OCI-LY1 (cell line): Measurements from ENCODE around the gene CSMD2.

Experiments
- H2AFZ ChIP-seq: fragments of 200-600 bp; sonication (generic), shearing (Covaris generic); 2 replicates; pipeline ENCODE4 v1.6.0; 2014; ENCODE audit warnings: antibody characterized with exemption, mild to moderate bottlenecking, low read length
- H3F3A ChIP-seq: fragments of 200-600 bp; sonication (generic), shearing (Covaris generic); 2 replicates; pipeline ENCODE4 v1.6.0; 2014; ENCODE audit warnings: mild to moderate bottlenecking, antibody characterized with exemption, low read length, moderate library complexity; ENCODE audit not compliant: insufficient read depth
- H3K27ac ChIP-seq: fragments of 200-600 bp; sonication (generic); 2 replicates; pipeline ENCODE4 v1.5.1; 2014; ENCODE audit warnings: low read length, mixed run types, mild to moderate bottlenecking, low read depth; ENCODE audit not compliant: poor library complexity, severe bottlenecking
- H3K27me3 ChIP-seq: fragments of 200-600 bp; sonication (generic); 2 replicates; pipeline ENCODE4 v1.6.0; 2014; ENCODE audit warnings: antibody characterized with exemption, mild to moderate bottlenecking, low read length, moderate library complexity; ENCODE audit not compliant: insufficient read depth
- H3K36me3 ChIP-seq: fragments of 200-600 bp; sonication (generic); 2 replicates; pipeline ENCODE4 v1.6.1; 2014; ENCODE audit warnings: mild to moderate bottlenecking, antibody characterized with exemption, low read length, moderate library complexity, mixed read lengths; ENCODE audit not compliant: insufficient read depth
- H3K4me1 ChIP-seq: fragments of 200-600 bp; sonication (generic); 2 replicates; pipeline ENCODE4 v1.5.1; 2014; ENCODE audit warnings: mild to moderate bottlenecking, low read length, moderate library complexity; ENCODE audit not compliant: insufficient read depth, severe bottlenecking
- H3K4me2 ChIP-seq: fragments of 200-600 bp; sonication (generic), shearing (Covaris generic); 2 replicates; pipeline ENCODE4 v1.6.1; 2014; ENCODE audit warnings: low read length
- H3K4me3 ChIP-seq: fragments of 200-600 bp; sonication (generic); 2 replicates; pipeline ENCODE4 v1.5.1; 2014; ENCODE audit warnings: low read length, low read depth, mild to moderate bottlenecking, mixed read lengths; ENCODE audit not compliant: poor library complexity, severe bottlenecking
- H3K79me2 ChIP-seq: fragments of 200-600 bp; shearing (Covaris generic); 2 replicates; pipeline ENCODE4 v1.6.1; 2016; ENCODE audit warnings: mixed run types, low read length, mixed read lengths; ENCODE audit not compliant: insufficient read depth
- H3K9ac ChIP-seq: fragments of 200-600 bp; sonication (generic), shearing (Covaris generic); 2 replicates; pipeline ENCODE4 v1.6.1; 2014; ENCODE audit warnings: mild to moderate bottlenecking, low read length, mixed read lengths
- H3K9me2 ChIP-seq: fragments of 200-600 bp; sonication (generic), shearing (Covaris generic); 2 replicates; pipeline ENCODE4 v1.6.1; 2014; ENCODE audit warnings: low read depth, mild to moderate bottlenecking, low read length, mixed read lengths
- H3K9me3 ChIP-seq: fragments of 200-600 bp; shearing (Covaris generic); 2 replicates; pipeline ENCODE4 v1.6.1; 2014; ENCODE audit warnings: low read length, mixed read lengths
- H4K20me1 ChIP-seq: fragments of 200-600 bp; sonication (generic), shearing (Covaris generic); 2 replicates; pipeline ENCODE4 v1.6.0; 2016; ENCODE audit warnings: mild to moderate bottlenecking, low read length; ENCODE audit not compliant: insufficient read depth
- EZH2 ChIP-seq: fragments of 200-600 bp; sonication (generic), shearing (Covaris generic); IDR thresholded peaks from 2 replicates; pipeline ENCODE4 v1.8.0; 2017; ENCODE audit warnings: borderline replicate concordance, mixed run types, mild to moderate bottlenecking, antibody characterized with exemption, low read length, moderate library complexity, mixed read lengths
- TF ChIP-seq, protein P1 (sequence below): fragments of 200-600 bp; sonication (generic), shearing (Covaris generic); IDR thresholded peaks from 2 replicates; pipeline ENCODE4 v1.5.1; 2017; ENCODE audit warnings: mild to moderate bottlenecking, antibody characterized with exemption, low read length, moderate library complexity, mixed read lengths

CSMD2 gene

GRCh38 chr1:33519240-33519884 is 645.7 kb downstream of the CSMD2 start:
- no peak overlapping the region for H3K9ac ChIP-seq
- H4K20me1 ChIP-seq = no peaks in the 10 kb centered on the region
- H3K79me2 ChIP-seq = no peaks in the 10 kb centered on the region
- H3K9me2 ChIP-seq = no peaks in the 10 kb centered on the region
- no peak overlapping the region for H3K27ac ChIP-seq
- H3K4me2 ChIP-seq = no peak overlapping the region
- no peaks in the 10 kb centered on the region for H3K4me1 ChIP-seq
- TF ChIP-seq, protein P1, sequence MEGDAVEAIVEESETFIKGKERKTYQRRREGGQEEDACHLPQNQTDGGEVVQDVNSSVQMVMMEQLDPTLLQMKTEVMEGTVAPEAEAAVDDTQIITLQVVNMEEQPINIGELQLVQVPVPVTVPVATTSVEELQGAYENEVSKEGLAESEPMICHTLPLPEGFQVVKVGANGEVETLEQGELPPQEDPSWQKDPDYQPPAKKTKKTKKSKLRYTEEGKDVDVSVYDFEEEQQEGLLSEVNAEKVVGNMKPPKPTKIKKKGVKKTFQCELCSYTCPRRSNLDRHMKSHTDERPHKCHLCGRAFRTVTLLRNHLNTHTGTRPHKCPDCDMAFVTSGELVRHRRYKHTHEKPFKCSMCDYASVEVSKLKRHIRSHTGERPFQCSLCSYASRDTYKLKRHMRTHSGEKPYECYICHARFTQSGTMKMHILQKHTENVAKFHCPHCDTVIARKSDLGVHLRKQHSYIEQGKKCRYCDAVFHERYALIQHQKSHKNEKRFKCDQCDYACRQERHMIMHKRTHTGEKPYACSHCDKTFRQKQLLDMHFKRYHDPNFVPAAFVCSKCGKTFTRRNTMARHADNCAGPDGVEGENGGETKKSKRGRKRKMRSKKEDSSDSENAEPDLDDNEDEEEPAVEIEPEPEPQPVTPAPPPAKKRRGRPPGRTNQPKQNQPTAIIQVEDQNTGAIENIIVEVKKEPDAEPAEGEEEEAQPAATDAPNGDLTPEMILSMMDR = no peak
- TF ChIP-seq EZH2 = no peak
- no peaks in the 10 kb centered on the region for H3F3A ChIP-seq
- H3K4me3 ChIP-seq = no peak overlapping the region
- H2AFZ ChIP-seq = no peak overlapping the region
- no peaks in the 10 kb centered on the region for H3K27me3 ChIP-seq
- no peaks in the 10 kb centered on the region for H3K9me3 ChIP-seq
- H3K36me3 ChIP-seq = no peaks in the 10 kb centered on the region

DNA sequence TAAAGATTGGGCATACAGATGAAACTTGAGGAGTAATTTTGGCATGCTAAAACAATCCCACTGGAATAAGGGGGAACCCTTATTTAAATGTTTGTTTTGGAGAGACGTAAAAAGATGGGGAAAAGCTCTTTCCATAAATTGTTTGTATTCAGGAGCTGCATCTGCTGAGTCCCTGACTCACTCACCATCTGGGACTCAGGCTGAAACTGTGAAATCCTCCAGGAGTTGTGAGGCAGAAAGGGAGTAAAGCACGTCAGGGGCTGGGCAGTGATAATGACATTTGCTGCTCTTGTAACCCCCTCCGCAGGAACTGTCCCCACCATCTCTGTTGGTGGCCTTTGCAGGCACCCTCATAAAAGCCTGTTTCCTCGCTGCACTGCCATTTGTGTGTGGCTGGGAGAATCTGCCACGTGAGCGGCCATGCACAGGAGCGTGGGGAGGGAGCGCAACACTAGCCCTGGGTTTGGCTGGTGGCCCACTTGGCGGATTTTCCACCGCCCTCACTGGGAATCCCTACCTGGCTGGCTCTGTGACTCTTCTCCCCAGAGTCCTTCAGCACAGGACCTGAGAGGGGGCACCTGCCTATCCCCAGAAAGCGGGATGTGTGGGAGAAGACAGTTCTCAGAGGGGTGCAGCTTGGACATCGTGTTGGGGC is 647.3 kb downstream of the CSMD2 start:
- Histone ChIP-seq H3F3A (no peaks in the 10 kb centered on the region), H3K9ac (no peak overlapping the region), H3K4me1 (no peaks in the 10 kb centered on the region), H3K27ac (no peak overlapping the region), H4K20me1 (no peaks in the 10 kb centered on the region), H3K4me2 (no peak overlapping the region), H3K36me3 (no peaks in the 10 kb centered on the region), H3K79me2 (no peaks in the 10 kb centered on the region), H3K4me3 (no peak overlapping the region), H3K9me3 (no peaks in the 10 kb centered on the region), H3K9me2 (no peaks in the 10 kb centered on the region), H2AFZ (no peak overlapping the region), H3K27me3 (no peaks in the 10 kb centered on the region)
- TF ChIP-seq, protein P1 = no peak
- TF ChIP-seq EZH2 = no peak

DNA sequence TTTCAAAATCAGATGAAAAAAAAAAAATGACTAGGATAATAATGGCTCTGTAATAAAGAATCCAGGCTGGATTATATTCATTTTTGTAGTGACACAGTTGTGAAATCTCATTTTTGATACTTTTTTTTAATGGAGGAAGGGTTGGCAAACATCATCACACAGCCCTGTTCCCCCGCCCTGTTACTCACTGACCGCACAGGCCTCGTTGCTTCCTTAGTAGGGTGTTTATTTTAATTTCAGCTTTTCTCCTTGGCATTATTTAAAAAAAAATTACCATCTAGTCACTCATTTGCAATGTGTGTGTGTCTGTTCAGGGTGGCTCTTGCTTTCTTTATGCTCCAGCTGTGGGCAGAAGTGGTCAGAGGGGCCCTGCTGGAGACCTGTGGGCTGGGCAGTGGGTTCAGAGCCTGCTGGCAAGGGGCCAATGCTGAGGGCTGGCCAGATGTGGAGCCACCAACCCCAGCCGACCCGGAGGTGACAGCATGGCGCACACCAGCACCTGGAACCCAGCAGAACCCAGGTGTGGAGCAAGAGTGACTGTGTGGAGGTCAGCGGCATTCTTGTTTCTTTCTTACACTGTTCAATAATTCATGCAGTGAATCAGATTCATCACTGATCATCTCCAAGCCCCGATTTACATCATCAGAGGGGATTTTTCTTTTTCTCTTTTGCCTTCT is 648.0 kb downstream of the CSMD2 start:
- no peak overlapping the region for H2AFZ ChIP-seq
- no peaks in the 10 kb centered on the region for H3K4me1 ChIP-seq
- no peak for TF ChIP-seq EZH2
- TF ChIP-seq, protein P1 = no peak
- H3K27me3 ChIP-seq = no peaks in the 10 kb centered on the region
- H3K27ac ChIP-seq = no peak overlapping the region
- no peak overlapping the region for H3K4me2 ChIP-seq
- H3K4me3 ChIP-seq = no peak overlapping the region
- H3K36me3 ChIP-seq = no peaks in the 10 kb centered on the region
- no peaks in the 10 kb centered on the region for H3K9me3 ChIP-seq
- no peaks in the 10 kb centered on the region for H3K9me2 ChIP-seq
- H3K9ac ChIP-seq = no peak overlapping the region
- no peaks in the 10 kb centered on the region for H3K79me2 ChIP-seq
- no peaks in the 10 kb centered on the region for H3F3A ChIP-seq
- no peaks in the 10 kb centered on the region for H4K20me1 ChIP-seq
